Measurements from ENCODE around the gene RFTN1. TPM values are rescaled to one million over a fixed set of nuclear protein-coding genes. Genes with fewer than 3 reads are reported as not detected.

Gene RFTN1
- total and polyA plus RNA-seq, 2 of the 8 experiments (the other 6 are each of a cell fraction or from before 2014, with no cell fraction given), result 4.6 to 6.7 TPM

DNA sequence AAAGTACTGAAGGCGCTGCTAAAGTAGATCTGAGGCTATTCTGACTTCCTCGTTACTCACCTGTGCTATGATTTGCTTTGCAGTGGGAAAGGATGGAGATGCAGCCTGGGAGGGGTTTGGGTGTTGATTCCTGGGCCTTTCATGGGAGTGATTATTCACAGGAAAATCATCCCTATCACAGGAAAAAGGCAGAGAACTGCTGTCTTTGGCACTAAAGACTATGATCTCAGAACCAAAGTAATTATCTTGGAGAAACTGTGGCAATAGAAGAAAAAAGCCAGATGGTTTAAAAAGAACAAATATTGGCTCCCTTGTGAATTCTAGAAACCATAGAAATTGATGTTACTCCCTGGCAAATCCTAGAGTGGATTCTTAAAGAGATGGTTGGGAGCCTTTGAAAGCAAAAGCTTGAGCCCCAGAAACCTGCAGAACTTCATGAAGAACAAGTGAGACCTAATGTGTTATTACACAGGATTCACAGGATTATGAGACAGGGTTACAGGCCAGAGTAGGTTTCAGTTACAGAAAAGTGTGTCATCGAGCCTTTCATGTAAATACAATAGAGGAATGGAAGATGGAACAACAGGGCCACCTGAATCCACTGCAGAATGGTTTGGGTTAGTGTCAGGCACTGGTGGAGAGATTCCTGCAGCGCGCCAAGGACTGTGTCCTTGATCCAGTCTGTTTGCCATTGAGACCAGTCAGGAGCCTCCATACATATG is 162.7 kb downstream of the RFTN1 start:
- no peaks in the 10 kb centered on the region for H3K79me2 ChIP-seq (ENCODE audit: control insufficient read depth in 1 of 2, insufficient read depth in 2 of 2, low read length in 2 of 2)
- H3K27ac ChIP-seq (ENCODE audit: low read depth, low read length), result no peak overlapping the region
- H2BK20ac ChIP-seq (ENCODE audit: low read length), result no peak overlapping the region
- H2AFZ ChIP-seq (ENCODE audit: low read length), result no peak overlapping the region
- H3K27me3 ChIP-seq (replicated peaks in 1 of 4; ENCODE audit: control insufficient read depth in 3 of 4, extremely low read depth in 1 of 4, insufficient read depth in 3 of 4, low read length in 3 of 4), result no peaks in the 10 kb centered on the region
- FAIRE-seq (no peak), DNase-seq (ENCODE audit: low read depth in 1 of 2, low spot score in 2 of 2) (no peak)
- no peak overlapping the region for H4K5ac ChIP-seq (ENCODE audit: insufficient read length, low read depth, low read length)
- ChIA-PET CTCF (ENCODE audit: partially characterized antibody) (interaction anchor here (0.6 to 1.9 kb wide), 3 partner anchors 16 to 124 kb away, joined by 3 to 7 read pairs (median 4); no protein-coding TSS in a partner anchor), POLR2A (ENCODE audit: partially characterized antibody) (no interaction called here)
- no peak overlapping the region for H3K4me3 ChIP-seq (ENCODE audit: extremely low read depth in 1 of 4, insufficient read depth in 2 of 4, low read depth in 3 of 4, low read length in 4 of 4)
- peaks cover 0 to 2% of the 10 kb centered on the region in 2 experiments for H4K20me1 ChIP-seq (replicated peaks in 1 of 2; ENCODE audit: control insufficient read depth in 1 of 2, insufficient read depth in 2 of 2, low read length in 2 of 2)
- H3K9me3 ChIP-seq (ENCODE audit: insufficient read depth in 2 of 2, low read depth in 1 of 2, low read length in 1 of 2), result no peaks in the 10 kb centered on the region
- no peak overlapping the region for H2AK5ac ChIP-seq (ENCODE audit: low read depth, low read length)
- no peak overlapping the region for H3K23ac ChIP-seq (ENCODE audit: insufficient read length)
- no peak overlapping the region for H4K91ac ChIP-seq (replicated peaks; ENCODE audit: insufficient read length, low read length)
- H3K4me1 ChIP-seq (replicated peaks in 1 of 4; ENCODE audit: control insufficient read depth in 3 of 4, insufficient read depth in 4 of 4, low read length in 3 of 4), result peaks cover 0 to 15% (median 4%) of the 10 kb centered on the region in 4 experiments; a peak in 5 of 7 replicates
- no peak overlapping the region for H3K14ac ChIP-seq (ENCODE audit: insufficient read length)
- no peak overlapping the region for H2BK120ac ChIP-seq (replicated peaks; ENCODE audit: low read depth, low read length)
- no peak overlapping the region for H2BK15ac ChIP-seq (ENCODE audit: low read length)
- no peaks in the 10 kb centered on the region for H3K79me1 ChIP-seq (ENCODE audit: low read depth, low read length)
- 84% methylated on average over 5 of the region's 5 CpGs; no CpG with 5 or more reads in 1 of the 2 experiments for WGBS, 2 experiments (ENCODE audit: extremely low coverage in 1 of 2, insufficient coverage in 1 of 2, insufficient read length in 1 of 2, insufficient replicate concordance in 2 of 2, low coverage in 1 of 2, low lambda C conversion rate in 2 of 2, missing lambda C conversion rate in 1 of 2)
- no peaks in the 10 kb centered on the region for H3K23me2 ChIP-seq (ENCODE audit: low read depth, low read length)
- H3K4me2 ChIP-seq (ENCODE audit: insufficient read depth in 1 of 2, low read depth in 2 of 2, low read length in 2 of 2), result no peak overlapping the region
- no peak overlapping the region for H3K9ac ChIP-seq (replicated peaks in 1 of 4; ENCODE audit: extremely low read depth in 1 of 4, low read depth in 3 of 4, low read length in 3 of 4)
- H2BK5ac ChIP-seq (ENCODE audit: low read depth, low read length), result no peak overlapping the region
- no peak overlapping the region for H3K18ac ChIP-seq (ENCODE audit: extremely low read depth, low read length)
- no peak overlapping the region for H2BK12ac ChIP-seq (ENCODE audit: low read depth, low read length)
- no peak overlapping the region for H3K56ac ChIP-seq (replicated peaks; ENCODE audit: insufficient read length, low read depth, low read length)
- no peak overlapping the region for H3K4ac ChIP-seq (replicated peaks; ENCODE audit: insufficient read length, low read depth, low read length)
- no peak overlapping the region for H4K8ac ChIP-seq (ENCODE audit: extremely low read depth, insufficient read depth, low read length)
- peaks cover 0 to 7% (median 0%) of the 10 kb centered on the region in 4 experiments; a peak in 3 of 8 replicates for H3K36me3 ChIP-seq (ENCODE audit: control insufficient read depth in 2 of 4, insufficient read depth in 4 of 4, low read length in 3 of 4)

All from H1 (cell line).